Coronary artery (tissue), 2 donors: ENCODE data around the gene RETREG1.
"Not testable (repeated sequence)": the region's sequence is repeated elsewhere in the genome, so short reads cannot be mapped to it uniquely, and the experiment has no call there.

Experiments used
- DNase-seq: peaks from one replicate; pipeline ENCODE4 v3.0.0-alpha.2; 2017; ENCODE audit warnings: low spot score
- H3K27ac ChIP-seq, 2 donors: fragments of 200-600 bp; sonication (generic); one replicate each; pipeline ENCODE4 v1.5.1; 2016 to 2019
- H3K4me3 ChIP-seq: fragments of 200-600 bp; sonication (generic); 2 replicates; pipeline ENCODE4 v1.5.1; 2016; ENCODE audit warnings: mild to moderate bottlenecking, moderate library complexity
- CTCF ChIP-seq: fragments of 200-600 bp; sonication (generic); IDR thresholded peaks from one replicate; pipeline ENCODE4 v1.5.1; 2019; ENCODE audit warnings: antibody characterized with exemption

The RETREG1 gene

GRCh38 chr5:16482891-16483290, 133.9 kb downstream of the RETREG1 start:
- Histone ChIP-seq H3K27ac (no peak overlapping the region), H3K4me3 (no peak overlapping the region)
- DNase-seq = no peak
- TF ChIP-seq CTCF = no peak

GRCh38 chr5:16480821-16481538, 135.8 kb downstream of the RETREG1 start:
- no peak overlapping the region for H3K4me3 ChIP-seq
- TF ChIP-seq CTCF = no peak
- no peak for DNase-seq
- H3K27ac ChIP-seq = no peak overlapping the region

GRCh38 chr5:16480144-16480543, 136.7 kb downstream of the RETREG1 start:
- TF ChIP-seq CTCF = no peak
- no peak for DNase-seq
- Histone ChIP-seq H3K4me3 (no peak overlapping the region), H3K27ac (no peak overlapping the region)

- Histone ChIP-seq H3K27ac (no peak overlapping the region), H3K4me3 (no peak overlapping the region)
- no peak for TF ChIP-seq CTCF
- DNase-seq = no peak
These were observed 139.3 kb downstream of the RETREG1 start for GRCh38 chr5:16477541-16477940.

GRCh38 chr5:16476417-16476816, 140.4 kb downstream of the RETREG1 start:
- not testable (repeated sequence) for H3K27ac ChIP-seq, H3K4me3 ChIP-seq, DNase-seq

- no peak overlapping the region for H3K4me3 ChIP-seq
- DNase-seq = no peak
- no peak for TF ChIP-seq CTCF
- H3K27ac ChIP-seq = no peak overlapping the region
These were observed 145.4 kb downstream of the RETREG1 start for GRCh38 chr5:16471387-16471786.

GRCh38 chr5:16467363-16468219, 149.2 kb downstream of the RETREG1 start:
- Histone ChIP-seq H3K27ac (no peak overlapping the region), H3K4me3 (no peak overlapping the region)
- no peak for DNase-seq
- TF ChIP-seq CTCF = no peak
